Nephron progenitor cell (in vitro differentiated cells): ENCODE measurements around the gene ARHGAP12.

ENCODE experiments used
- DNase-seq: peaks from one replicate; pipeline ENCODE4 v3.0.0; 2021
- H3K27ac Mint-ChIP-seq: 2 replicates; pipeline ENCODE4 v1.8.0; 2021; ENCODE audit warnings: mild to moderate bottlenecking, moderate library complexity, mixed read lengths
- H3K27me3 Mint-ChIP-seq: 2 replicates; pipeline ENCODE4 v1.8.0; 2021; ENCODE audit warnings: mild to moderate bottlenecking, low read depth, mixed read lengths; ENCODE audit not compliant: poor library complexity
- H3K36me3 Mint-ChIP-seq: 2 replicates; pipeline ENCODE4 v1.8.0; 2021; ENCODE audit warnings: low read depth, mixed read lengths
- H3K4me1 Mint-ChIP-seq: 2 replicates; pipeline ENCODE4 v1.8.0; 2021; ENCODE audit warnings: mixed read lengths
- H3K4me3 Mint-ChIP-seq: 2 replicates; pipeline ENCODE4 v1.8.0; 2021; ENCODE audit warnings: mild to moderate bottlenecking, moderate library complexity, mixed read lengths
- H3K9me3 Mint-ChIP-seq: 2 replicates; pipeline ENCODE4 v1.8.0; 2021; ENCODE audit warnings: mild to moderate bottlenecking, moderate library complexity, mixed read lengths
- TF ChIP-seq, protein P1 (sequence below): fragments of 200-600 bp; sonication (generic); IDR thresholded peaks from 2 replicates; pipeline ENCODE4 v1.5.0; 2021; ENCODE audit warnings: antibody characterized with exemption

The ARHGAP12 gene

DNA sequence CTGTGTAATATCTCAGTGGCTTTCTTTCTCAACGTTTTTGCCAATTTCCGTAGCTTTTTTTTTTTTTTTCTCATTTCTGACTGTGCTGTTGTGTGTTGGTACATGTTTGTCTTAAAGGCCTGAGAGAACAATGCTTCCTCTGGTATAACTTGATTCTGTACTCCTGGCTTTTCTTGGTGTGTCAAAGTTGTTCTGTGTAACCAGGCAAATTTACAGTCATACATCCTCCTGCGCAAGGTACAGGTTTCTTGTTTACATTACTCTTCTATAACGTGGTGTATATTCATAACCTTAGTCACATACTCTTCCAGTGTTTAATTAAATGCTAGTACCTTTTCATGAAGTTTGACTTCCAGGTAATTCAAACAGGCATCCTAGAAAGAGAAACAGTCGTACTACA is 8.3 kb upstream of the ARHGAP12 start:
- no peaks in the 10 kb centered on the region for H3K36me3 Mint-ChIP-seq
- H3K27ac Mint-ChIP-seq = no peak overlapping the region
- no peak for DNase-seq
- TF ChIP-seq, protein P1, sequence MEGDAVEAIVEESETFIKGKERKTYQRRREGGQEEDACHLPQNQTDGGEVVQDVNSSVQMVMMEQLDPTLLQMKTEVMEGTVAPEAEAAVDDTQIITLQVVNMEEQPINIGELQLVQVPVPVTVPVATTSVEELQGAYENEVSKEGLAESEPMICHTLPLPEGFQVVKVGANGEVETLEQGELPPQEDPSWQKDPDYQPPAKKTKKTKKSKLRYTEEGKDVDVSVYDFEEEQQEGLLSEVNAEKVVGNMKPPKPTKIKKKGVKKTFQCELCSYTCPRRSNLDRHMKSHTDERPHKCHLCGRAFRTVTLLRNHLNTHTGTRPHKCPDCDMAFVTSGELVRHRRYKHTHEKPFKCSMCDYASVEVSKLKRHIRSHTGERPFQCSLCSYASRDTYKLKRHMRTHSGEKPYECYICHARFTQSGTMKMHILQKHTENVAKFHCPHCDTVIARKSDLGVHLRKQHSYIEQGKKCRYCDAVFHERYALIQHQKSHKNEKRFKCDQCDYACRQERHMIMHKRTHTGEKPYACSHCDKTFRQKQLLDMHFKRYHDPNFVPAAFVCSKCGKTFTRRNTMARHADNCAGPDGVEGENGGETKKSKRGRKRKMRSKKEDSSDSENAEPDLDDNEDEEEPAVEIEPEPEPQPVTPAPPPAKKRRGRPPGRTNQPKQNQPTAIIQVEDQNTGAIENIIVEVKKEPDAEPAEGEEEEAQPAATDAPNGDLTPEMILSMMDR = no peak
- H3K9me3 Mint-ChIP-seq = no peaks in the 10 kb centered on the region
- no peaks in the 10 kb centered on the region for H3K27me3 Mint-ChIP-seq
- H3K4me3 Mint-ChIP-seq = no peak overlapping the region
- peaks cover 23% of the 10 kb centered on the region for H3K4me1 Mint-ChIP-seq

DNA sequence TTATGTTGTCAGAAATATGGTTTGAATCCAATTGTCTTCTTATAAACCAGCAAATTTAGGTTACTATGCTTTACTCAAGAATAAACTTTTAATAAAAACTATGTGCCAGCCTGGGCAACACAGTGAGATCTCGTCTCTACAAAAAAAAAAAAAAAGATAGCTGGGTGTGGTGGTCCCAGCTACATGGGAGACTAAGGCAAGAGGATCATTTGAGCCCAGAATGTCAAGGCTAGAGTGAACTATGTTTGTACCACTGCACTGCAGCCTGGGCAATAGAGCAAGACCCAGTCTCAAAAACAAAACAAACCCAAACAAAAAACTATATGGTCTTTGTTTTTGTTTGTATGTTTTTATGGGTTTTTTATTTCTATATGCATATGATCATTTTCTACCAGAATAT is 7.5 kb upstream of the ARHGAP12 start:
- no peak overlapping the region for H3K4me3 Mint-ChIP-seq

DNA sequence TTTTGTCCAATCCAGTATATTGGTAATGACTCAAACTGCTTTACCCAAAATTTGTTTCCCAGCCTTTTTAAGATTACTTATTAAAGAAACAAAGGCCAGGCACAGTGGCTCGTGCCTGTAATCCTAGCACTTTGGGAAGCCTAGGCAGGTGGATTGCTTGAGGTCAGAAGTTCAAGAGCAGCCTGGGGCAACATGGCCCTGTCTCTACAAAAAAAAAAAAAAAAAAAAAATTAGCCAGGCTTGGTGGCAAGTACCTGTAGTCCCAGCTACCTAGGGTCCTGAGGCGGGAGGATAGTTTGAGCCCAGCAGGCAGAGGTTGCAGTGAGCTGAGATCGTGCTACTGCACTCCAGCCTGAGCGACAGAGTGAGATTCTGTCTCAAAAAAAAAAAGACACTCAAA is 7.0 kb upstream of the ARHGAP12 start:
- no peak overlapping the region for H3K27ac Mint-ChIP-seq
- no peak for DNase-seq

More for the DNA sequence above, 7.5 kb upstream of the ARHGAP12 start:
- TF ChIP-seq, protein P1 = no peak
- no peak for DNase-seq
- no peaks in the 10 kb centered on the region for H3K36me3 Mint-ChIP-seq
- H3K4me1 Mint-ChIP-seq = peaks cover 20% of the 10 kb centered on the region
- no peak overlapping the region for H3K27ac Mint-ChIP-seq
- H3K27me3 Mint-ChIP-seq = no peaks in the 10 kb centered on the region
- H3K9me3 Mint-ChIP-seq = no peaks in the 10 kb centered on the region

DNA sequence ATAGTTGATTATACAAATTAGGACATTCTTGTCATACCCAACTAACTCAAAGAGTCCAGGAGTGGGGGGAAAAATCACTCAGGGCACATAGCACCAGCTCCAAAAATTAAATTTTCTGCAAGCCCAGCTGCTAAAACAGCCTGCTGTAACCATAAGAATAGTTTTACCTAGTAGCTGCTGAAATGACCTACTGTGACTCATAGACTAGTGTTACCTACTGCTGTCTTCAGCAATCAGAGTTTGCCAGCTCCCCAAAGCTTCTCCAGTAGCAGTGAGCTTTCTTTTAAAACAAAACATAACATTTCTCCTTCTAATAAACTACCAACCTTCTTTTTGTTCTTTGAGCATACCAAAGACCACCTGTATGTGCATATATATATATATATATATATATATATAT is 4.2 kb upstream of the ARHGAP12 start:
- Mint-ChIP-seq H3K9me3 (no peaks in the 10 kb centered on the region), H3K27me3 (peaks cover 5% of the 10 kb centered on the region), H3K36me3 (no peaks in the 10 kb centered on the region), H3K4me1 (peaks cover 18% of the 10 kb centered on the region), H3K4me3 (no peak overlapping the region), H3K27ac (no peak overlapping the region)
- no peak for DNase-seq
- TF ChIP-seq, protein P1 = no peak

More for the DNA sequence above, 7.0 kb upstream of the ARHGAP12 start:
- peaks cover 19% of the 10 kb centered on the region for H3K4me1 Mint-ChIP-seq
- H3K9me3 Mint-ChIP-seq = no peaks in the 10 kb centered on the region
- no peaks in the 10 kb centered on the region for H3K36me3 Mint-ChIP-seq
- no peak overlapping the region for H3K4me3 Mint-ChIP-seq
- H3K27me3 Mint-ChIP-seq = no peaks in the 10 kb centered on the region
- TF ChIP-seq, protein P1 = no peak

DNA sequence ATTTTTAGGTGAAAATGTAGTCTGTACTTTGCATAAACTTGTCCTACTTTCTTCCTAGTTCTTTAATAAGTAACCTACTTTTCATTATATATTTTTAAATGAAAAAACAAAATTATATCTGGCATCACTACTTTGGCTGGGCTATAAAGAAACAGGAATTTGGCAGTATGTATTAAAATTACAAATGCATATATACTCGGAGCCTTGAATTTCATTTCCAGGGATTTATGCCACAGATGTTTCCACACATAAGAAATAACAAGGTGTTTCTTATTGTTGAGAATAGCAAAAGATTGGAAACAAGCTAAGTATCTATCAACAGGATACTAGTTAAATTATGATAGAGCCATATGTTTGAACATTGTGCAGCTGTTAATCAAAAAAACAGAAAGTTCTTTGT is 2.2 kb upstream of the ARHGAP12 start:
- H3K4me1 Mint-ChIP-seq = peaks cover 35% of the 10 kb centered on the region
- H3K36me3 Mint-ChIP-seq = no peaks in the 10 kb centered on the region
- H3K27ac Mint-ChIP-seq = no peak overlapping the region
- peaks cover 5% of the 10 kb centered on the region for H3K27me3 Mint-ChIP-seq
- H3K9me3 Mint-ChIP-seq = no peaks in the 10 kb centered on the region
- no peak for DNase-seq
- TF ChIP-seq, protein P1 = no peak
- H3K4me3 Mint-ChIP-seq = peak overlapping the region; percentile 15

GRCh38 chr10:31930023-31930751 is 1.6 kb upstream of the ARHGAP12 start:
- H3K4me1 Mint-ChIP-seq = peaks cover 37% of the 10 kb centered on the region
- no peak overlapping the region for H3K27ac Mint-ChIP-seq
- H3K27me3 Mint-ChIP-seq = peaks cover 5% of the 10 kb centered on the region
- DNase-seq = no peak
- H3K36me3 Mint-ChIP-seq = no peaks in the 10 kb centered on the region
- TF ChIP-seq, protein P1 = no peak
- H3K4me3 Mint-ChIP-seq = peak overlapping the region; percentile 91
- H3K9me3 Mint-ChIP-seq = no peaks in the 10 kb centered on the region
